ENCODE results near the gene KRTAP5-7. TPM values are rescaled to one million over a fixed set of nuclear protein-coding genes. Genes with fewer than 3 reads are reported as not detected.

KRTAP5-7 gene
- total and polyA plus RNA-seq, 2 of the 13 experiments (the other 11 are each of a cell fraction or from before 2014, with no cell fraction given) = 0.54 TPM; not detected in 1

- TF ChIP-seq ARID4A (CRISPR knock-in tag; IDR thresholded peaks at IDR 0.05; ENCODE audit: borderline replicate concordance) (0 out of 2 replicates have a peak, but pooled peaks have one; percentile 16), HIC2 (CRISPR knock-in tag; IDR thresholded peaks at IDR 0.05; ENCODE audit: low read depth) (peak; percentile 51; the same call in 1 of the 2 replicates), PBX3 (CRISPR knock-in tag; IDR thresholded peaks at IDR 0.05; ENCODE audit: borderline replicate concordance) (no peak), ZNF337 (CRISPR knock-in tag; IDR thresholded peaks at IDR 0.05; ENCODE audit: borderline replicate concordance, low read depth) (no peak), ZNF124 (CRISPR knock-in tag; IDR thresholded peaks at IDR 0.05) (no peak), ZNF580 (CRISPR knock-in tag; IDR thresholded peaks at IDR 0.05; ENCODE audit: borderline replicate concordance, low read depth) (no peak), MXI1 (IDR thresholded peaks at IDR 0.05; ENCODE audit: borderline replicate concordance, low read depth, low read length) (no peak), ZBTB10 (CRISPR knock-in tag; IDR thresholded peaks at IDR 0.05; ENCODE audit: borderline replicate concordance) (no peak), ELF3 (CRISPR knock-in tag; IDR thresholded peaks at IDR 0.05) (no peak), MAFF (IDR thresholded peaks at IDR 0.05; ENCODE audit: low read depth, low read length) (no peak), MED1 (CRISPR knock-in tag; IDR thresholded peaks at IDR 0.05) (no peak), FUBP1 (CRISPR knock-in tag; IDR thresholded peaks at IDR 0.05; ENCODE audit: borderline replicate concordance) (no peak), SYNCRIP (IDR thresholded peaks at IDR 0.05; ENCODE audit: insufficient read depth, low read depth, low read length) (no peak), CCAR2 (optimal IDR thresholded peaks at IDR 0.05; ENCODE audit: low read depth, low read length) (no peak), ZBTB2 (CRISPR knock-in tag; IDR thresholded peaks at IDR 0.05; ENCODE audit: low read depth) (no peak)
Measured at GRCh38 chr11:71548716-71549151, 21.7 kb downstream of the KRTAP5-7 start (continued).
